OCI-LY7 (cell line): ENCODE measurements around the gene DST. TPM values are rescaled to one million over a fixed set of nuclear protein-coding genes. Genes with fewer than 3 reads are reported as not detected.

Experiments used
- BruUV-seq: library from RNA; stranded (reverse); fragments of 400-500 nt; replicated peaks from 2 replicates; lab custom pipeline; 2021; lab: Mats Ljungman, UMichigan
- CTCF ChIA-PET: fragments of 300-600 bp; sonication (Branson Sonifier 250); formaldehyde crosslinking; loops from one replicate; lab custom pipeline; 2022; ENCODE audit warnings: antibody characterized with exemption; ENCODE audit not compliant: unreplicated experiment; lab: Charles Lee
- POLR2A ChIA-PET: fragments of 300-600 bp; sonication (Branson Sonifier 250); formaldehyde crosslinking; loops from one replicate; lab custom pipeline; 2022; ENCODE audit warnings: antibody characterized with exemption; lab: Charles Lee
- DNase-seq: peaks from one replicate; pipeline ENCODE4 v3.0.0-alpha.2; 2015; ENCODE audit warnings: low spot score
- H2AFZ ChIP-seq: fragments of 200-600 bp; sonication (generic), shearing (Covaris generic); 2 replicates; pipeline ENCODE4 v1.6.1; 2014; ENCODE audit warnings: mild to moderate bottlenecking, antibody characterized with exemption, low read length, moderate library complexity
- H3K27ac ChIP-seq: fragments of 200-600 bp; sonication (generic); 2 replicates; pipeline ENCODE4 v1.5.1; 2014; ENCODE audit warnings: mixed run types, low read depth, mild to moderate bottlenecking, moderate library complexity, low read length, inconsistent platforms; ENCODE audit not compliant: poor library complexity, severe bottlenecking
- H3K36me3 ChIP-seq: fragments of 200-600 bp; sonication (generic); 2 replicates; pipeline ENCODE4 v1.6.1; 2014; ENCODE audit warnings: mild to moderate bottlenecking, antibody characterized with exemption, low read length, moderate library complexity, mixed read lengths; ENCODE audit not compliant: insufficient read depth
- H3K4me1 ChIP-seq: fragments of 200-600 bp; sonication (generic); 2 replicates; pipeline ENCODE4 v1.5.1; 2014; ENCODE audit warnings: mild to moderate bottlenecking, low read length; ENCODE audit not compliant: insufficient read depth, poor library complexity, severe bottlenecking
- H3K4me2 ChIP-seq: fragments of 200-600 bp; sonication (generic); 2 replicates; pipeline ENCODE4 v1.6.1; 2014; ENCODE audit warnings: mild to moderate bottlenecking, low read length
- H3K4me3 ChIP-seq: fragments of 200-600 bp; sonication (generic); 2 replicates; pipeline ENCODE4 v1.5.1; 2014; ENCODE audit warnings: mild to moderate bottlenecking, low read depth, low read length; ENCODE audit not compliant: poor library complexity, severe bottlenecking
- H3K79me2 ChIP-seq: fragments of 200-600 bp; sonication (generic); 2 replicates; pipeline ENCODE4 v1.6.1; 2016; ENCODE audit warnings: low read depth, mild to moderate bottlenecking, low read length, moderate library complexity, mixed read lengths; ENCODE audit not compliant: insufficient read depth
- H3K9me2 ChIP-seq: fragments of 200-600 bp; sonication (generic); 2 replicates; pipeline ENCODE4 v1.6.1; 2016; ENCODE audit warnings: mild to moderate bottlenecking, low read length, mixed read lengths; ENCODE audit not compliant: insufficient read depth
- H3K9me3 ChIP-seq: fragments of 200-600 bp; sonication (generic); 2 replicates; pipeline ENCODE4 v1.6.1; 2014; ENCODE audit warnings: mild to moderate bottlenecking, mixed run types, low read length, mixed read lengths
- H4K20me1 ChIP-seq: fragments of 200-600 bp; sonication (generic); 2 replicates; pipeline ENCODE4 v1.6.1; 2014; ENCODE audit warnings: mild to moderate bottlenecking, antibody characterized with exemption, low read length, moderate library complexity, mixed read lengths; ENCODE audit not compliant: insufficient read depth
- EZH2phosphoT487 ChIP-seq: fragments of 200-600 bp; sonication (generic); IDR thresholded peaks from 2 replicates; pipeline ENCODE4 v1.6.1; 2018; ENCODE audit warnings: low read depth, borderline replicate concordance, mild to moderate bottlenecking, mixed run types, antibody characterized with exemption, low read length, moderate library complexity, mixed read lengths
- intact Hi-C: fragments of 100-400 bp; cut with micrococcal nuclease; formaldehyde crosslinking; loops from one replicate; pipeline ENCODE4 v1.10.0; 2022; ENCODE audit not compliant: unreplicated experiment
- total RNA-seq, 2 experiments: library from RNA; depleted of rRNA in 1 of 2; stranded (reverse); fragments of >200 nt in 1 of 2; shearing (Covaris generic) in 1 of 2; gene quantifications; 2 replicates each; pipeline ENCODE4 v1.2.3, GENCODE V29; 2014 to 2022
- TF ChIP-seq, protein P1 (sequence below): fragments of 200-600 bp; sonication (generic); conservative IDR thresholded peaks from 2 replicates; pipeline ENCODE4 v1.5.1; 2014; ENCODE audit warnings: mild to moderate bottlenecking, antibody characterized with exemption, low read length, moderate library complexity, mixed read lengths

The DST gene
- total RNA-seq, 2 experiments from 2014 or later = 8.4 to 19.4 TPM

DNA sequence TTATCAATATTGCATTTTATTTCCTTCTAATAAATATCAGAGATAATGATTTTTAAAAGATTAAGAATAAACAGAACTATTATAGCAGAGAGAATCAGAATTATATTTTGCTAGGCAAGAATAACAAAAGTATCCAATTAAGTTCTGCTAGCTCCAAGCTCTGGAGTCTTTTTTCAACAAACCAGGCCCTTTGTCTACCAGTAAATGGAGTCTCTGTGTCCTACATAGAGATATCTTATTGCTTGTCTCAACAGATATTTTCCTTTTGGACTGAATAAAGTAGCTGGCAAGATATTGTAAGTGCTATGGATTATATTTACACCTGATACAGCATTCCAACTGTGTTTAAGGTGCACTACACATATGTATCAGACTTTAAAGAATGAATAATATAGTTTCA is 107.1 kb downstream of the DST start:
- H3K9me2 ChIP-seq = no peaks in the 10 kb centered on the region
- H4K20me1 ChIP-seq = no peaks in the 10 kb centered on the region
- H3K27ac ChIP-seq = no peak overlapping the region
- intact Hi-C loops = no loop called here
- TF ChIP-seq EZH2phosphoT487 = no peak
- TF ChIP-seq, protein P1, sequence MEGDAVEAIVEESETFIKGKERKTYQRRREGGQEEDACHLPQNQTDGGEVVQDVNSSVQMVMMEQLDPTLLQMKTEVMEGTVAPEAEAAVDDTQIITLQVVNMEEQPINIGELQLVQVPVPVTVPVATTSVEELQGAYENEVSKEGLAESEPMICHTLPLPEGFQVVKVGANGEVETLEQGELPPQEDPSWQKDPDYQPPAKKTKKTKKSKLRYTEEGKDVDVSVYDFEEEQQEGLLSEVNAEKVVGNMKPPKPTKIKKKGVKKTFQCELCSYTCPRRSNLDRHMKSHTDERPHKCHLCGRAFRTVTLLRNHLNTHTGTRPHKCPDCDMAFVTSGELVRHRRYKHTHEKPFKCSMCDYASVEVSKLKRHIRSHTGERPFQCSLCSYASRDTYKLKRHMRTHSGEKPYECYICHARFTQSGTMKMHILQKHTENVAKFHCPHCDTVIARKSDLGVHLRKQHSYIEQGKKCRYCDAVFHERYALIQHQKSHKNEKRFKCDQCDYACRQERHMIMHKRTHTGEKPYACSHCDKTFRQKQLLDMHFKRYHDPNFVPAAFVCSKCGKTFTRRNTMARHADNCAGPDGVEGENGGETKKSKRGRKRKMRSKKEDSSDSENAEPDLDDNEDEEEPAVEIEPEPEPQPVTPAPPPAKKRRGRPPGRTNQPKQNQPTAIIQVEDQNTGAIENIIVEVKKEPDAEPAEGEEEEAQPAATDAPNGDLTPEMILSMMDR = no peak
- ChIA-PET CTCF (interaction anchor here (1.0 kb wide), 1 partner anchor 9 kb away, joined by 3 read pairs; no protein-coding TSS in a partner anchor), POLR2A (interaction anchor here (0.8 kb wide), 2 partner anchors 10 to 16 kb away, joined by 3 read pairs; no protein-coding TSS in a partner anchor)
- no peak overlapping the region for H2AFZ ChIP-seq
- BruUV-seq = no TSS peak
- H3K79me2 ChIP-seq = no peaks in the 10 kb centered on the region
- DNase-seq = no peak
- H3K4me1 ChIP-seq = peaks cover 69% of the 10 kb centered on the region
- no peak overlapping the region for H3K4me3 ChIP-seq
- no peaks in the 10 kb centered on the region for H3K36me3 ChIP-seq
- H3K9me3 ChIP-seq = no peaks in the 10 kb centered on the region
- peak overlapping the region; percentile 23; the same call in 1 of the 2 replicates for H3K4me2 ChIP-seq

DNA sequence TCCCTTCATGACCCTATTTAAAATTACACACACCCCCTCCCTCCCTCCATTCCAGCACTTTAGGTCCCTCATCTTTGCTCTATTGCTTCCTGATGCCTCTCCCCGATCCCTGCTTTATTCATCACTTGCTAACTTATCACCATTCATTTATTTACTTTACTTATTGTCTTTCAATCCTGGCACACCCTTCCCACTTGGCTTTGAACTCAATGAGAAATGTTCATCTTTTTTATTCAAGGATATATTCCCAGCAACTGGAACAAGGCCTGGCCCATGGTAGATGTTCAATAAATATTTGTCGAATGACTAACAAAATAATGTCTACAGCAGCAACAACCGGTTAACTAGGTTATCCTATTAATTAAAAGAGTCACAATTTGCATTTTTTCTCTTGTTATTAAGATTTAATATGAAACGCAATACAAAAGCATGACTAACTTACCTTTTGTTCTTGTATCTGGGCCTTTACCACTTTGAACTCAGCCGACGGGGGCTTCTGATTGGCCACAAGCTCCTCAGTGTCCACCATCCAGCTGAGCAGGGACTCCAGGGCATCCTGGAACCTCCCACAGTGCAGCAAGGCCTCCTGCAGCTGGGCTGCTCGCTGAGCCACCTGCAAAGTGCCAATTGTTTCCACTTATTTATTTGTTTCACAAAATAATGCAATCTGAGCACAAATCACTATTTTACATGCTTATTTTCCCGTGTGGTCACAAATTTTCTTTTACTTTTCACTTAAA is 107.8 kb downstream of the DST start:
- peak overlapping the region; percentile 42 for H3K4me2 ChIP-seq
- no peak overlapping the region for H3K27ac ChIP-seq
- no peak for DNase-seq
- intact Hi-C loops = no loop called here
- ChIA-PET POLR2A (interaction anchor here (0.8 to 1.0 kb wide), 3 partner anchors 9 to 21 kb away, joined by 3 read pairs; no protein-coding TSS in a partner anchor), CTCF (interaction anchor here (1.0 kb wide), 1 partner anchor 9 kb away, joined by 3 read pairs; no protein-coding TSS in a partner anchor)
- H2AFZ ChIP-seq = no peak overlapping the region
- H3K9me3 ChIP-seq = no peaks in the 10 kb centered on the region
- no peaks in the 10 kb centered on the region for H3K36me3 ChIP-seq
- peaks cover 63% of the 10 kb centered on the region for H3K4me1 ChIP-seq
- H3K79me2 ChIP-seq = no peaks in the 10 kb centered on the region
- H4K20me1 ChIP-seq = no peaks in the 10 kb centered on the region
- TF ChIP-seq EZH2phosphoT487 = no peak
- H3K9me2 ChIP-seq = no peaks in the 10 kb centered on the region
- BruUV-seq = no TSS peak
- H3K4me3 ChIP-seq = no peak overlapping the region

DNA sequence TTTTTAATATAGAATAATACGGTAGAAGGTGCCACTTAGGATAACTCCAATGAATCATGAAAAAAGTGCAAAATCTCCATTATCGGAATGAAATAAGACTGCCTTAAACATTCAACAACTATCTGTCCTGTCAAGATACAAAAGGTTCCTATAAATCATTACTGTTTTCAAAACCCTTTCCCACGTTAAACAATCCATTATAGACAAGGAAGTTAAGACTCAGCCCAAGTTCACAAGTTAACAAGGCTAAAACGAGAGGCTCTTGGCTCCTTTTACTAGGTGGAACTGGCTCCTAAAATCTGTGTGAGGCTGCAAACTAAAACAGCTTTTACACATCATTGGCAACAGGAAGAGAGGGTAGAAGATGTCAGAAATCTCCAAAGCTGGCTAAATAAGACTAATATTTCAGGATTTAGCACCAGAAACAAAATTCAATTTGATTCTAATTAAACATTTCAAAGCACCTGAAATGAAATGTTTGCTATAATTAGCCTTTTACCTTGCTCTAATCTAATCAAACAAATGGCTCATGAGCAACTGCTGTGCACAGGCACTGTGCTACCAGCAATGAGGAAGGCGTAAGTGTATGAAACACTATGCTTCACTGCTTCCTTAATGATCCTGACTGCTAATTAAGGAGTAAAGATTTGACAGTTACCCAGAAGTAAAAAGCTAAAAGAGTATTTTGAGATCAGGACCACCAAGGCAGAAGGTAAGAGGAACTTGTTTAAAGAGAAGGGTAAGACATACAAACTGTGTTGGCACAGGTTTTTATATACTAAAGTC is 109.7 kb downstream of the DST start:
- peak; percentile 67 for DNase-seq
- no peaks in the 10 kb centered on the region for H3K79me2 ChIP-seq
- no peaks in the 10 kb centered on the region for H3K9me2 ChIP-seq
- H3K9me3 ChIP-seq = no peaks in the 10 kb centered on the region
- peak overlapping the region; percentile 23 for H3K4me3 ChIP-seq
- ChIA-PET POLR2A (interaction anchor here (0.5 to 3.4 kb wide), 9 partner anchors 9 to 1747 kb away, joined by 3 to 15 read pairs (median 5); no protein-coding TSS in a partner anchor), CTCF (interaction anchor here (0.6 kb wide), 1 partner anchor 14 kb away, joined by 3 read pairs; no protein-coding TSS in a partner anchor)
- H2AFZ ChIP-seq = peak overlapping the region; percentile 45
- peaks cover 63% of the 10 kb centered on the region for H3K4me1 ChIP-seq
- no peaks in the 10 kb centered on the region for H3K36me3 ChIP-seq
- H3K27ac ChIP-seq = peak overlapping the region; percentile 83
- no peak for TF ChIP-seq EZH2phosphoT487
- TF ChIP-seq, protein P1 = no peak
- H3K4me2 ChIP-seq = peak overlapping the region; percentile 53
- H4K20me1 ChIP-seq = no peaks in the 10 kb centered on the region
- intact Hi-C loops = no loop called here
- TSS peak; percentile 59 for BruUV-seq
